ENCODE measurements around the gene AFAP1.
"Not testable (repeated sequence)": the region's sequence is repeated elsewhere in the genome, so short reads cannot be mapped to it uniquely, and the experiment has no call there.

AFAP1 gene

GRCh38 chr4:7947927-7948326, 8.3 kb upstream of the AFAP1 start:
- Histone ChIP-seq H3K9me3 (ENCODE audit: control insufficient read depth in 2 of 2, low read length in 2 of 2) (no peaks in the 10 kb centered on the region), H3K4me1 (ENCODE audit: control insufficient read depth in 2 of 2, insufficient read depth in 2 of 2, low read length in 2 of 2) (peaks cover 0 to 3% of the 10 kb centered on the region in 2 donors), H3K36me3 (ENCODE audit: control insufficient read depth in 2 of 2, insufficient read depth in 2 of 2, low read length in 2 of 2) (no peaks in the 10 kb centered on the region), H3K27ac (ENCODE audit: low read depth in 2 of 2, low read length in 2 of 2) (no peak overlapping the region), H3K27me3 (ENCODE audit: control insufficient read depth in 2 of 2, insufficient read depth in 2 of 2, low read length in 2 of 2) (no peaks in the 10 kb centered on the region), H3K4me3 (ENCODE audit: low read length in 2 of 2) (no peak overlapping the region), H3K9ac (ENCODE audit: low read depth in 1 of 2, low read length in 2 of 2) (no peak overlapping the region)

GRCh38 chr4:7945709-7946380, 6.2 kb upstream of the AFAP1 start:
- Histone ChIP-seq H3K4me1 (ENCODE audit: control insufficient read depth in 2 of 2, insufficient read depth in 2 of 2, low read length in 2 of 2) (peaks cover 3 to 5% of the 10 kb centered on the region in 2 donors), H3K4me3 (ENCODE audit: low read length in 2 of 2) (no peak overlapping the region), H3K9me3 (ENCODE audit: control insufficient read depth in 2 of 2, low read length in 2 of 2) (no peaks in the 10 kb centered on the region), H3K27ac (ENCODE audit: low read depth in 2 of 2, low read length in 2 of 2) (no peak overlapping the region), H3K36me3 (ENCODE audit: control insufficient read depth in 2 of 2, insufficient read depth in 2 of 2, low read length in 2 of 2) (no peaks in the 10 kb centered on the region), H3K27me3 (ENCODE audit: control insufficient read depth in 2 of 2, insufficient read depth in 2 of 2, low read length in 2 of 2) (no peaks in the 10 kb centered on the region), H3K9ac (ENCODE audit: low read depth in 1 of 2, low read length in 2 of 2) (no peak overlapping the region)

- Histone ChIP-seq H3K36me3 (ENCODE audit: control insufficient read depth in 2 of 2, insufficient read depth in 2 of 2, low read length in 2 of 2) (no peaks in the 10 kb centered on the region), H3K9me3 (ENCODE audit: control insufficient read depth in 2 of 2, low read length in 2 of 2) (no peaks in the 10 kb centered on the region), H3K4me1 (ENCODE audit: control insufficient read depth in 2 of 2, insufficient read depth in 2 of 2, low read length in 2 of 2) (peaks cover 5 to 6% of the 10 kb centered on the region in 2 donors), H3K9ac (ENCODE audit: low read depth in 1 of 2, low read length in 2 of 2) (no peak overlapping the region), H3K4me3 (ENCODE audit: low read length in 2 of 2) (no peak overlapping the region), H3K27me3 (ENCODE audit: control insufficient read depth in 2 of 2, insufficient read depth in 2 of 2, low read length in 2 of 2) (no peaks in the 10 kb centered on the region), H3K27ac (ENCODE audit: low read depth in 2 of 2, low read length in 2 of 2) (no peak overlapping the region)
Observed at GRCh38 chr4:7944599-7945220, 5.0 kb upstream of the AFAP1 start.

GRCh38 chr4:7943688-7944087, 4.0 kb upstream of the AFAP1 start:
- H3K9me3 ChIP-seq (ENCODE audit: control insufficient read depth in 2 of 2, low read length in 2 of 2); H3K27me3 ChIP-seq (ENCODE audit: control insufficient read depth in 2 of 2, insufficient read depth in 2 of 2, low read length in 2 of 2); H3K36me3 ChIP-seq (ENCODE audit: control insufficient read depth in 2 of 2, insufficient read depth in 2 of 2, low read length in 2 of 2); H3K4me3 ChIP-seq (ENCODE audit: low read length in 2 of 2); H3K9ac ChIP-seq (ENCODE audit: low read depth in 1 of 2, low read length in 2 of 2); H3K27ac ChIP-seq (ENCODE audit: low read depth in 2 of 2, low read length in 2 of 2); H3K4me1 ChIP-seq (ENCODE audit: control insufficient read depth in 2 of 2, insufficient read depth in 2 of 2, low read length in 2 of 2): not testable (repeated sequence)

GRCh38 chr4:7943211-7943610, 3.5 kb upstream of the AFAP1 start:
- Histone ChIP-seq H3K27ac (ENCODE audit: low read depth in 2 of 2, low read length in 2 of 2) (no peak overlapping the region), H3K27me3 (ENCODE audit: control insufficient read depth in 2 of 2, insufficient read depth in 2 of 2, low read length in 2 of 2) (no peaks in the 10 kb centered on the region), H3K36me3 (ENCODE audit: control insufficient read depth in 2 of 2, insufficient read depth in 2 of 2, low read length in 2 of 2) (no peaks in the 10 kb centered on the region), H3K9ac (ENCODE audit: low read depth in 1 of 2, low read length in 2 of 2) (no peak overlapping the region), H3K4me3 (ENCODE audit: low read length in 2 of 2) (no peak overlapping the region), H3K4me1 (ENCODE audit: control insufficient read depth in 2 of 2, insufficient read depth in 2 of 2, low read length in 2 of 2) (peaks cover 7% of the 10 kb centered on the region in 2 donors), H3K9me3 (ENCODE audit: control insufficient read depth in 2 of 2, low read length in 2 of 2) (no peaks in the 10 kb centered on the region)

- Histone ChIP-seq H3K27ac (ENCODE audit: low read depth in 2 of 2, low read length in 2 of 2) (no peak overlapping the region), H3K9ac (ENCODE audit: low read depth in 1 of 2, low read length in 2 of 2) (no peak overlapping the region), H3K9me3 (ENCODE audit: control insufficient read depth in 2 of 2, low read length in 2 of 2) (no peaks in the 10 kb centered on the region), H3K36me3 (ENCODE audit: control insufficient read depth in 2 of 2, insufficient read depth in 2 of 2, low read length in 2 of 2) (no peaks in the 10 kb centered on the region), H3K4me1 (ENCODE audit: control insufficient read depth in 2 of 2, insufficient read depth in 2 of 2, low read length in 2 of 2) (peaks cover 7 to 12% of the 10 kb centered on the region in 2 donors), H3K27me3 (ENCODE audit: control insufficient read depth in 2 of 2, insufficient read depth in 2 of 2, low read length in 2 of 2) (no peaks in the 10 kb centered on the region), H3K4me3 (ENCODE audit: low read length in 2 of 2) (no peak overlapping the region)
Observed at GRCh38 chr4:7941965-7942496, 2.4 kb upstream of the AFAP1 start.

- Histone ChIP-seq H3K27me3 (ENCODE audit: control insufficient read depth in 2 of 2, insufficient read depth in 2 of 2, low read length in 2 of 2) (no peaks in the 10 kb centered on the region), H3K9ac (ENCODE audit: low read depth in 1 of 2, low read length in 2 of 2) (no peak overlapping the region), H3K4me3 (ENCODE audit: low read length in 2 of 2) (no peak overlapping the region), H3K36me3 (ENCODE audit: control insufficient read depth in 2 of 2, insufficient read depth in 2 of 2, low read length in 2 of 2) (no peaks in the 10 kb centered on the region), H3K9me3 (ENCODE audit: control insufficient read depth in 2 of 2, low read length in 2 of 2) (no peaks in the 10 kb centered on the region), H3K27ac (ENCODE audit: low read depth in 2 of 2, low read length in 2 of 2) (no peak overlapping the region), H3K4me1 (ENCODE audit: control insufficient read depth in 2 of 2, insufficient read depth in 2 of 2, low read length in 2 of 2) (peaks cover 7 to 12% of the 10 kb centered on the region in 2 donors)
Observed at GRCh38 chr4:7941111-7941964, 1.7 kb upstream of the AFAP1 start.

- H3K27me3 ChIP-seq (ENCODE audit: control insufficient read depth in 2 of 2, insufficient read depth in 2 of 2, low read length in 2 of 2), result no peaks in the 10 kb centered on the region
Observed at GRCh38 chr4:7938609-7939376, 868 bp downstream of the AFAP1 start.

GRCh38 chr4:7938266-7938608, 1.4 kb downstream of the AFAP1 start:
- no peaks in the 10 kb centered on the region for H3K36me3 ChIP-seq (ENCODE audit: control insufficient read depth in 2 of 2, insufficient read depth in 2 of 2, low read length in 2 of 2)
- H3K9me3 ChIP-seq (ENCODE audit: control insufficient read depth in 2 of 2, low read length in 2 of 2), result no peaks in the 10 kb centered on the region
- H3K27me3 ChIP-seq (ENCODE audit: control insufficient read depth in 2 of 2, insufficient read depth in 2 of 2, low read length in 2 of 2), result no peaks in the 10 kb centered on the region
- peak overlapping the region; percentile 85 to 94 for H3K9ac ChIP-seq (ENCODE audit: low read depth in 1 of 2, low read length in 2 of 2)
- H3K4me1 ChIP-seq (ENCODE audit: control insufficient read depth in 2 of 2, insufficient read depth in 2 of 2, low read length in 2 of 2), result peaks cover 7 to 12% of the 10 kb centered on the region in 2 donors
- peak overlapping the region; percentile 88 to 92 for H3K27ac ChIP-seq (ENCODE audit: low read depth in 2 of 2, low read length in 2 of 2)
- peak overlapping the region; percentile 80 to 84 for H3K4me3 ChIP-seq (ENCODE audit: low read length in 2 of 2)

More at GRCh38 chr4:7938609-7939376, 868 bp downstream of the AFAP1 start:
- Histone ChIP-seq H3K4me3 (ENCODE audit: low read length in 2 of 2) (peak overlapping the region; percentile 80 to 84), H3K36me3 (ENCODE audit: control insufficient read depth in 2 of 2, insufficient read depth in 2 of 2, low read length in 2 of 2) (no peaks in the 10 kb centered on the region), H3K4me1 (ENCODE audit: control insufficient read depth in 2 of 2, insufficient read depth in 2 of 2, low read length in 2 of 2) (peaks cover 7 to 12% of the 10 kb centered on the region in 2 donors), H3K9me3 (ENCODE audit: control insufficient read depth in 2 of 2, low read length in 2 of 2) (no peaks in the 10 kb centered on the region), H3K9ac (ENCODE audit: low read depth in 1 of 2, low read length in 2 of 2) (peak overlapping the region; percentile 85 to 94), H3K27ac (ENCODE audit: low read depth in 2 of 2, low read length in 2 of 2) (peak overlapping the region; percentile 88 to 92)

Data from mucosa of rectum (tissue), 2 donors.